ENCODE data around the gene MAPK10. TPM values are rescaled to one million over a fixed set of nuclear protein-coding genes. Genes with fewer than 3 reads are reported as not detected.

The MAPK10 gene
- total RNA-seq, 1 experiment from 2014 or later = 4.7 TPM

- TF ChIP-seq CTCF (conservative IDR thresholded peaks at IDR 0.05) = no peak
- Mint-ChIP-seq H3K4me1 (peaks cover 3 to 13% of the 10 kb centered on the region in 2 experiments; a peak in 2 of 4 replicates), H3K27ac (no peak overlapping the region), H3K27me3 (ENCODE audit: low read depth) (no peaks in the 10 kb centered on the region), H3K9me3 (peaks cover 10 to 12% of the 10 kb centered on the region in 2 experiments), H3K4me3 (no peak overlapping the region), H3K36me3 (ENCODE audit: insufficient read depth in 1 of 3, low read depth in 3 of 3) (peaks cover 1 to 17% (median 3%) of the 10 kb centered on the region in 3 experiments; a peak in 5 of 7 replicates)
- Histone ChIP-seq H4K20me1 (ENCODE audit: control insufficient read depth, insufficient read depth, insufficient read length) (no peaks in the 10 kb centered on the region), H3K79me2 (ENCODE audit: insufficient read depth, low read length) (no peaks in the 10 kb centered on the region), H3K56ac (ENCODE audit: insufficient read length, low read depth, low read length) (no peak overlapping the region), H3T11ph (ENCODE audit: low read length) (no peak overlapping the region), H3K27me3 (ENCODE audit: insufficient read depth, low read length) (no peaks in the 10 kb centered on the region), H3K27ac (ENCODE audit: insufficient read length, low read depth, low read length) (no peak overlapping the region), H3K18ac (ENCODE audit: insufficient read length, low read depth, low read length) (no peak overlapping the region), H2BK120ac (ENCODE audit: low read depth, low read length, poor library complexity, severe bottlenecking) (no peak overlapping the region), H3K23ac (ENCODE audit: insufficient read length, low read depth, low read length) (no peak overlapping the region), H2BK5ac (ENCODE audit: insufficient read length, low read length) (no peak overlapping the region), H3K4me1 (ENCODE audit: insufficient read depth, low read length) (no peaks in the 10 kb centered on the region; the same call in 1 of the 2 replicates), H3K14ac (ENCODE audit: insufficient read depth, low read length) (no peak overlapping the region), H3K23me2 (ENCODE audit: insufficient read length, low read depth, low read length, poor library complexity, severe bottlenecking) (no peaks in the 10 kb centered on the region), H3K4ac (ENCODE audit: low read depth, low read length) (no peak overlapping the region), H4K91ac (ENCODE audit: insufficient read length, low read depth, low read length) (no peak overlapping the region), H2BK15ac (ENCODE audit: low read depth, low read length) (no peak overlapping the region), H3K9me3 (ENCODE audit: control insufficient read depth, low read depth, low read length) (no peaks in the 10 kb centered on the region), H4K8ac (replicated peaks; ENCODE audit: insufficient read length, low read depth, low read length) (no peak overlapping the region), H3K9ac (ENCODE audit: extremely low read depth, insufficient read length, low read length) (no peak overlapping the region), H4K5ac (ENCODE audit: insufficient read length, low read depth, low read length) (no peak overlapping the region), H2BK12ac (ENCODE audit: insufficient read length, low read depth, low read length) (no peak overlapping the region), H3K79me1 (ENCODE audit: insufficient read depth, low read depth, low read length, poor library complexity, severe bottlenecking) (no peaks in the 10 kb centered on the region), H3K4me2 (ENCODE audit: insufficient read depth, insufficient read length, low read length) (no peak overlapping the region), H2AK5ac (ENCODE audit: insufficient read length, low read length) (no peak overlapping the region), H2AFZ (ENCODE audit: low read length) (no peak overlapping the region), H2BK20ac (ENCODE audit: low read depth, low read length, poor library complexity, severe bottlenecking) (no peak overlapping the region)
- DNase-seq = no peak
- WGBS (ENCODE audit: extremely low coverage, insufficient read length, low lambda C conversion rate) = no CpG with 5 or more reads among the region's 1 CpG
These were observed 251.7 kb downstream of the MAPK10 start for GRCh38 chr4:86108137-86108536.
